WTC11 (cell line): ENCODE results near the gene SPIB. TPM values are rescaled to one million over a fixed set of nuclear protein-coding genes. Genes with fewer than 3 reads are reported as not detected.

Experiments used
- ATAC-seq: fragments of 200-7000 bp; cut with Tn5 transposase; 2 replicates; pipeline ENCODE4 v1.10.0; 2021; ENCODE audit warnings: mild to moderate bottlenecking, moderate library complexity
- CTCF ChIA-PET: fragments of 300-600 bp; sonication (Branson Sonifier 250); formaldehyde crosslinking; loops from one replicate; lab custom pipeline; 2021; ENCODE audit warnings: antibody characterized with exemption; lab: Charles Lee
- POLR2A ChIA-PET: fragments of 350-600 bp; sonication (Branson Sonifier 250); formaldehyde crosslinking; loops from one replicate; lab custom pipeline; 2021; ENCODE audit warnings: antibody characterized with exemption; lab: Charles Lee
- DNase-seq: peaks from one replicate; pipeline ENCODE4 v3.0.0; 2021; ENCODE audit warnings: low spot score
- H3K27ac Mint-ChIP-seq: 2 replicates; pipeline ENCODE4 v1.8.0; 2021; ENCODE audit warnings: mixed read lengths
- H3K27me3 Mint-ChIP-seq: 2 replicates; pipeline ENCODE4 v1.8.0; 2021; ENCODE audit warnings: low read depth, mild to moderate bottlenecking, moderate library complexity, mixed read lengths
- H3K36me3 Mint-ChIP-seq: 2 replicates; pipeline ENCODE4 v1.8.0; 2021; ENCODE audit warnings: mixed read lengths
- H3K4me1 Mint-ChIP-seq: 2 replicates; pipeline ENCODE4 v1.8.0; 2022; ENCODE audit warnings: mixed read lengths
- H3K4me3 Mint-ChIP-seq: 2 replicates; pipeline ENCODE4 v1.8.0; 2021; ENCODE audit warnings: mild to moderate bottlenecking, moderate library complexity, mixed read lengths
- H3K9me3 Mint-ChIP-seq: 2 replicates; pipeline ENCODE4 v1.8.0; 2021; ENCODE audit warnings: mixed read lengths
- AR ChIP-seq: fragments of 250-450 bp; sonication (Bioruptor Pico); IDR thresholded peaks from 2 replicates; pipeline ENCODE4 v1.9.0; 2021; ENCODE audit warnings: mild to moderate bottlenecking
- CDX4 ChIP-seq: fragments of 250-450 bp; sonication (Bioruptor Pico); IDR thresholded peaks from 2 replicates; pipeline ENCODE4 v1.9.0; 2021; ENCODE audit warnings: moderate library complexity, mild to moderate bottlenecking, inconsistent platforms, borderline replicate concordance
- ESRRA ChIP-seq: sonication (generic); formaldehyde crosslinking; IDR thresholded peaks from 2 replicates; pipeline ENCODE4 v1.8.1; 2022; ENCODE audit warnings: mild to moderate bottlenecking, missing genetic modification reagents, borderline replicate concordance
- ETV6 ChIP-seq: sonication (generic); formaldehyde crosslinking; IDR thresholded peaks from 2 replicates; pipeline ENCODE4 v1.8.1; 2022; ENCODE audit warnings: mild to moderate bottlenecking, missing genetic modification reagents
- JAZF1 ChIP-seq: fragments of 250-450 bp; sonication (Bioruptor Pico); IDR thresholded peaks from 2 replicates; pipeline ENCODE4 v1.9.0; 2021; ENCODE audit warnings: moderate library complexity, mild to moderate bottlenecking, inconsistent platforms
- KAT7 ChIP-seq: sonication (generic); formaldehyde crosslinking; IDR thresholded peaks from 2 replicates; pipeline ENCODE4 v1.8.1; 2023; ENCODE audit warnings: missing genetic modification reagents, mild to moderate bottlenecking, borderline replicate concordance
- NFYB ChIP-seq: sonication (generic); formaldehyde crosslinking; conservative IDR thresholded peaks from 2 replicates; pipeline ENCODE4 v1.8.0; 2022; ENCODE audit warnings: low read depth, missing genetic modification reagents
- NR2C2 ChIP-seq: sonication (generic); formaldehyde crosslinking; IDR thresholded peaks from 2 replicates; pipeline ENCODE4 v1.8.0; 2022; ENCODE audit warnings: mild to moderate bottlenecking, missing genetic modification reagents
- OVOL2 ChIP-seq: fragments of 250-450 bp; sonication (Bioruptor Pico); IDR thresholded peaks from 2 replicates; pipeline ENCODE4 v1.9.0; 2021; ENCODE audit warnings: mild to moderate bottlenecking, borderline replicate concordance
- ZNF423 ChIP-seq: fragments of 250-450 bp; sonication (Bioruptor Pico); IDR thresholded peaks from 2 replicates; pipeline ENCODE4 v2.1.2; 2022; ENCODE audit warnings: mild to moderate bottlenecking, moderate library complexity
- total RNA-seq: library from RNA; stranded (reverse); gene quantifications from 3 replicates; pipeline ENCODE4 v1.2.3, GENCODE V29; 2021
- TF ChIP-seq, protein P1 (sequence below): sonication (generic); formaldehyde crosslinking; IDR thresholded peaks from 2 replicates; pipeline ENCODE4 v1.8.0; 2023; ENCODE audit warnings: missing genetic modification reagents, mild to moderate bottlenecking, borderline replicate concordance
- TF ChIP-seq, protein P2 (sequence below): sonication (generic); formaldehyde crosslinking; IDR thresholded peaks from 2 replicates; pipeline ENCODE4 v1.8.1; 2023; ENCODE audit warnings: mild to moderate bottlenecking, missing genetic modification reagents, moderate library complexity
- TF ChIP-seq, protein P3 (sequence below): sonication (generic); formaldehyde crosslinking; IDR thresholded peaks from 2 replicates; pipeline ENCODE4 v1.8.1; 2023; ENCODE audit warnings: mild to moderate bottlenecking, missing genetic modification reagents, moderate library complexity
- TF ChIP-seq, protein P4 (sequence below): fragments of 250-450 bp; sonication (Bioruptor Pico); conservative IDR thresholded peaks from 2 replicates; pipeline ENCODE4 v1.9.0; 2021; ENCODE audit warnings: mild to moderate bottlenecking
- TF ChIP-seq, protein P5 (sequence below): sonication (generic); formaldehyde crosslinking; conservative IDR thresholded peaks from 2 replicates; pipeline ENCODE4 v1.8.1; 2022; ENCODE audit warnings: mild to moderate bottlenecking, missing genetic modification reagents

SPIB gene
- total RNA-seq, 1 experiment from 2014 or later, result 4.7 TPM

DNA sequence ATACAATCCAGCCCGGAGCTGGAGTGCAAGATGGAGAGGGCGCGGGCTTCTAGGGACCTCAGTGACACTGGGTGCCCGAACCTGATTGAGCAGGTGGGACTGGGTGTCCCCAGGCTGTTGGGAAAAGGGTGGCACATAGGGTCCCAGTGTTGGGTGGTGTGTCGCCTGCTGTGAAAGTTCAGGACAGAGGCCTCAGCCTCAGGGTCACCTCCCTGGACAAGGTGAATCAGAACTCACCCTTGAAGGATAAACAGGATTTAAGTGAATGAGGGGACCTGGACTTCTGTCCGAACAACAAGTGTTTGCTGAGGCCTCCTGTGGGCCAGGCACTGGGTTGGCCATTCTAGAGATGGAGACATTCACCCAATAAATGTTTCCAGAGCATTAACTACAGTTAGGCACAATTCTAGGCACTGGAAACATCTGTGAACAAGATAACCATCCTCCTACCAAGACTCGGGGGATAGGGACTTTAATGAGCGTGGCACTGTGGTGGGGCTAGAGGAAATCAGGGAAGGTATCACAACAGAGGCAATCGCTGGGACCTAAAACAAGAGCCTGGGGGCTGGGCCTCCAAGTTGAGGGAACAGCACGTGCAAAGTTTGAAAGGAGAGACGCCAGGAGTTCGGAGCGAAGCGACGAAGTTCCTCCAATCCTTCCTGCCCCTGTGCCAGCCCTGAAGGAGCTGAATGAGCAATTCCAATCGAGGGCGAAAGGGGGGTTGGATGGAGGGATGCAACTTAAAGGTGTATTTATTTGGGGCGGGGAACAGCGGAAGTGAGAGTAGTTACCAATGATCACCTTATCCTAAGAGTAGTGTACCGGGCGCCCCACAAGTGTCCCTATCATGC lies 35.5 kb upstream of the SPIB start:
- ATAC-seq, result peak; percentile 8
- POLR2A ChIA-PET, result interaction anchor here (1.0 to 2.0 kb wide), 8 partner anchors 11 to 413 kb away, joined by 3 to 5 read pairs (median 4); partner anchors contain the start of gene KCNC3
- peaks cover 37% of the 10 kb centered on the region for H3K36me3 Mint-ChIP-seq
- H3K27ac Mint-ChIP-seq, result peak overlapping the region; percentile 86
- peak; percentile 38 for DNase-seq
- peaks cover 21% of the 10 kb centered on the region for H3K4me1 Mint-ChIP-seq
- TF ChIP-seq CDX4 (CRISPR knock-in tag), result no peak
- TF ChIP-seq, protein P1, sequence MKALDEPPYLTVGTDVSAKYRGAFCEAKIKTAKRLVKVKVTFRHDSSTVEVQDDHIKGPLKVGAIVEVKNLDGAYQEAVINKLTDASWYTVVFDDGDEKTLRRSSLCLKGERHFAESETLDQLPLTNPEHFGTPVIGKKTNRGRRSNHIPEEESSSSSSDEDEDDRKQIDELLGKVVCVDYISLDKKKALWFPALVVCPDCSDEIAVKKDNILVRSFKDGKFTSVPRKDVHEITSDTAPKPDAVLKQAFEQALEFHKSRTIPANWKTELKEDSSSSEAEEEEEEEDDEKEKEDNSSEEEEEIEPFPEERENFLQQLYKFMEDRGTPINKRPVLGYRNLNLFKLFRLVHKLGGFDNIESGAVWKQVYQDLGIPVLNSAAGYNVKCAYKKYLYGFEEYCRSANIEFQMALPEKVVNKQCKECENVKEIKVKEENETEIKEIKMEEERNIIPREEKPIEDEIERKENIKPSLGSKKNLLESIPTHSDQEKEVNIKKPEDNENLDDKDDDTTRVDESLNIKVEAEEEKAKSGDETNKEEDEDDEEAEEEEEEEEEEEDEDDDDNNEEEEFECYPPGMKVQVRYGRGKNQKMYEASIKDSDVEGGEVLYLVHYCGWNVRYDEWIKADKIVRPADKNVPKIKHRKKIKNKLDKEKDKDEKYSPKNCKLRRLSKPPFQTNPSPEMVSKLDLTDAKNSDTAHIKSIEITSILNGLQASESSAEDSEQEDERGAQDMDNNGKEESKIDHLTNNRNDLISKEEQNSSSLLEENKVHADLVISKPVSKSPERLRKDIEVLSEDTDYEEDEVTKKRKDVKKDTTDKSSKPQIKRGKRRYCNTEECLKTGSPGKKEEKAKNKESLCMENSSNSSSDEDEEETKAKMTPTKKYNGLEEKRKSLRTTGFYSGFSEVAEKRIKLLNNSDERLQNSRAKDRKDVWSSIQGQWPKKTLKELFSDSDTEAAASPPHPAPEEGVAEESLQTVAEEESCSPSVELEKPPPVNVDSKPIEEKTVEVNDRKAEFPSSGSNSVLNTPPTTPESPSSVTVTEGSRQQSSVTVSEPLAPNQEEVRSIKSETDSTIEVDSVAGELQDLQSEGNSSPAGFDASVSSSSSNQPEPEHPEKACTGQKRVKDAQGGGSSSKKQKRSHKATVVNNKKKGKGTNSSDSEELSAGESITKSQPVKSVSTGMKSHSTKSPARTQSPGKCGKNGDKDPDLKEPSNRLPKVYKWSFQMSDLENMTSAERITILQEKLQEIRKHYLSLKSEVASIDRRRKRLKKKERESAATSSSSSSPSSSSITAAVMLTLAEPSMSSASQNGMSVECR (CRISPR knock-in tag), result no peak
- TF ChIP-seq, protein P2, sequence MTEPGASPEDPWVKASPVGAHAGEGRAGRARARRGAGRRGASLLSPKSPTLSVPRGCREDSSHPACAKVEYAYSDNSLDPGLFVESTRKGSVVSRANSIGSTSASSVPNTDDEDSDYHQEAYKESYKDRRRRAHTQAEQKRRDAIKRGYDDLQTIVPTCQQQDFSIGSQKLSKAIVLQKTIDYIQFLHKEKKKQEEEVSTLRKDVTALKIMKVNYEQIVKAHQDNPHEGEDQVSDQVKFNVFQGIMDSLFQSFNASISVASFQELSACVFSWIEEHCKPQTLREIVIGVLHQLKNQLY (CRISPR knock-in tag), result no peak
- TF ChIP-seq NFYB (CRISPR knock-in tag), result no peak
- TF ChIP-seq OVOL2, result no peak
- TF ChIP-seq ZNF423 (CRISPR knock-in tag), result no peak
- TF ChIP-seq, protein P3, sequence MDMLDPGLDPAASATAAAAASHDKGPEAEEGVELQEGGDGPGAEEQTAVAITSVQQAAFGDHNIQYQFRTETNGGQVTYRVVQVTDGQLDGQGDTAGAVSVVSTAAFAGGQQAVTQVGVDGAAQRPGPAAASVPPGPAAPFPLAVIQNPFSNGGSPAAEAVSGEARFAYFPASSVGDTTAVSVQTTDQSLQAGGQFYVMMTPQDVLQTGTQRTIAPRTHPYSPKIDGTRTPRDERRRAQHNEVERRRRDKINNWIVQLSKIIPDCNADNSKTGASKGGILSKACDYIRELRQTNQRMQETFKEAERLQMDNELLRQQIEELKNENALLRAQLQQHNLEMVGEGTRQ (CRISPR knock-in tag), result no peak
- TF ChIP-seq AR (CRISPR knock-in tag), result no peak
- TF ChIP-seq, protein P4, sequence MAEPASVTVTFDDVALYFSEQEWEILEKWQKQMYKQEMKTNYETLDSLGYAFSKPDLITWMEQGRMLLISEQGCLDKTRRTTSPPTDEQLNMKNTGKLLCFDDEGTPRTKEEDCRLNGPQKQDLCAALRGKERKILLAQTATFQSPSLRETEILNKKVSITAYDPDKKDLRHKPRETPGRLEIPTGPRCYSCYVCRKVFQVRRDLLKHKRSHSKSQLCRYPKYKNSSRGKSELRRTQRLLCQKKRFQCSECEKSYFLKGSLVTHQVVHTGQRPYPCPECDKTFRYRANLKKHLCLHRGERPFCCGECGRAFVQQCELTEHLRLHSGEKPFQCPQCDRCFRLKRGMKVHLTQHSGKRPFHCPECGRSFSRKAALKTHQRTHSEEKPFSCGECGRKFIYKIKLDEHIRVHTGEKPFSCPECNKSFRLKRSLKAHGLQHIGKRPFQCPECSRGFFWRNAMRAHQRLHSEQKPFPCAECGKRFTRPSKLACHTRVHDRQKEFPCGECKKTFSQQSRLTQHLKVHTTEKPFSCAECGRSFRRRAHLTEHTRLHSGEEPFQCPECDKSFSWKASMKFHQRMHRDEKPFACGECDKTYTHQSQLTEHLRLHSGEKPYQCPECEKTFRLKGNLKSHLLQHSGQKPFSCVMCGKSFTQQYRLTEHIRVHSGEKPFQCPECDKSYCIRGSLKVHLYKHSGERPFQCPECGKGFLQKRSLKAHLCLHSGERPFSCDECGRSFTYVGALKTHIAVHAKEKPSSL (CRISPR knock-in tag), result no peak
- TF ChIP-seq, protein P5, sequence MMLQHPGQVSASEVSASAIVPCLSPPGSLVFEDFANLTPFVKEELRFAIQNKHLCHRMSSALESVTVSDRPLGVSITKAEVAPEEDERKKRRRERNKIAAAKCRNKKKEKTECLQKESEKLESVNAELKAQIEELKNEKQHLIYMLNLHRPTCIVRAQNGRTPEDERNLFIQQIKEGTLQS (CRISPR knock-in tag), result no peak
- no peak for TF ChIP-seq ESRRA
- TF ChIP-seq NR2C2 (CRISPR knock-in tag), result no peak
- TF ChIP-seq JAZF1 (CRISPR knock-in tag), result no peak
- no peak for TF ChIP-seq ETV6 (CRISPR knock-in tag)
- no peak for TF ChIP-seq KAT7 (CRISPR knock-in tag)
- CTCF ChIA-PET, result interaction anchor here (0.6 to 2.3 kb wide), 13 partner anchors 12 to 173 kb away, joined by 3 to 17 read pairs (median 4); no protein-coding TSS in a partner anchor
- H3K4me3 Mint-ChIP-seq, result peak overlapping the region; percentile 92
- H3K27me3 Mint-ChIP-seq, result no peaks in the 10 kb centered on the region
- no peaks in the 10 kb centered on the region for H3K9me3 Mint-ChIP-seq
